Stomach (tissue), 9 donors: ENCODE results near the gene ZNF79. TPM values are rescaled to one million over a fixed set of nuclear protein-coding genes. Genes with fewer than 3 reads are reported as not detected.
A peak's percentile ranks its signal among the peaks of the same experiment; 100 is the strongest.

Experiments used
- DNase-seq, 2 donors: peaks; one replicate each; pipeline versions ENCODE4 v3.0.0 to v3.0.0-alpha.2; 2013 to 2019
- H3K27ac ChIP-seq, 5 donors: fragments of 200-600 bp in 4 of 5; sonication (generic) in 4 of 5; one replicate each; pipeline ENCODE4 v1.5.1; 2013 to 2019; ENCODE audit warnings: mild to moderate bottlenecking in 1 of 5, moderate library complexity in 1 of 5
- H3K27me3 ChIP-seq, 3 donors: fragments of 200-600 bp; sonication (generic); one replicate each; pipeline ENCODE4 v1.5.1; 2017 to 2019; ENCODE audit warnings: mixed run types in 1 of 3
- H3K36me3 ChIP-seq, 4 donors: fragments of 200-600 bp; sonication (generic); 1 replicate in 3 of 4; 2 replicates in 1 of 4; pipeline ENCODE4 v1.5.1; 2016 to 2019
- H3K4me1 ChIP-seq, 4 donors: fragments of 200-600 bp; sonication (generic); one replicate each; pipeline ENCODE4 v1.5.1; 2016 to 2019
- H3K4me3 ChIP-seq, 4 donors: fragments of 200-600 bp; sonication (generic) in 3 of 4; one replicate each; pipeline ENCODE4 v1.5.1; 2016 to 2019; ENCODE audit warnings: mild to moderate bottlenecking in 1 of 4
- H3K9me3 ChIP-seq, 4 donors: fragments of 200-600 bp; sonication (generic); one replicate each; pipeline ENCODE4 v1.5.1; 2016 to 2019
- CTCF ChIP-seq, 7 experiments: fragments of 450-650 bp in 4 of 7; fragments of 200-600 bp in 3 of 7; sonication (generic) in 3 of 7; IDR thresholded peaks; one replicate each; pipeline ENCODE4 v1.5.1; 2016 to 2019; ENCODE audit warnings: antibody characterized with exemption in 7 of 7, control low read depth in 2 of 7, mild to moderate bottlenecking in 1 of 7
- EP300 ChIP-seq: sonication (generic); formaldehyde crosslinking; IDR thresholded peaks from one replicate; pipeline ENCODE4 v1.6.1; 2017; ENCODE audit warnings: antibody characterized with exemption
- POLR2A ChIP-seq, 4 donors: fragments of 450-650 bp; IDR thresholded peaks; one replicate each; pipeline ENCODE4 v1.6.1; 2016; ENCODE audit warnings: antibody characterized with exemption in 4 of 4, control low read depth in 2 of 4, mild to moderate bottlenecking in 1 of 4, moderate library complexity in 1 of 4
- POLR2AphosphoS5 ChIP-seq, 3 donors: sonication (generic); formaldehyde crosslinking; IDR thresholded peaks; one replicate each; pipeline ENCODE4 v1.6.1; 2016; ENCODE audit warnings: antibody characterized with exemption in 3 of 3
- WGBS, 5 donors: extraction: QIAGEN DNeasy Blood & Tissue Kit in 3 of 5; methylation state at CpG; one replicate each; pipeline versions ENCODE4 v1.1.5 to v1.1.7; 2013 to 2018; 5-methylcytosine and 5-hydroxymethylcytosine counted together
- intact Hi-C: fragments of 100-400 bp; cut with DNase I; formaldehyde crosslinking; loops from one replicate; pipeline ENCODE4 v1.15.1; 2023; ENCODE audit warnings: low total_unique reads
- polyA plus RNA-seq, 3 donors: library from polyadenylated mRNA; stranded (reverse); fragments of 200-250 nt; gene quantifications; one replicate each; pipeline ENCODE4 v1.2.3, GENCODE V29; 2013
- total RNA-seq, 5 donors: library from RNA; depleted of rRNA; stranded (reverse); fragments of >200 nt; gene quantifications; one replicate each; pipeline versions ENCODE4 v1.1.0 to v1.2.3, GENCODE V29; 2014 to 2016
- donor health status: healthy with polysubstance abuse.
- donor health status: Bipolar disorder and iron deficiency.
- donor health status: healthy.

ZNF79 gene
- total and polyA plus RNA-seq, 8 donors, result 1.9 to 39.1 (median 5.2) TPM

GRCh38 chr9:127445851-127446712 is 21.9 kb downstream of the ZNF79 start:
- TF ChIP-seq POLR2AphosphoS5 (IDR thresholded peaks at IDR 0.05) (no peak), CTCF (IDR thresholded peaks at IDR 0.05) (no peak), EP300 (no peak)
- no peak for DNase-seq
- Histone ChIP-seq H3K36me3 (peaks cover 76 to 88% (median 87%) of the 10 kb centered on the region in 4 donors), H3K4me1 (peaks cover 20 to 40% (median 25%) of the 10 kb centered on the region in 4 donors), H3K27me3 (no peaks in the 10 kb centered on the region), H3K4me3 (no peak overlapping the region), H3K9me3 (peaks cover 0 to 8% (median 0%) of the 10 kb centered on the region in 4 donors), H3K27ac (peak overlapping the region in 1 of 5 donors; percentile 31)
- 85 to 90% (median 88%) methylated on average over 4 of the region's 4 CpGs for WGBS, 5 donors
- intact Hi-C loops, result no loop called here

- DNase-seq, result no peak
- peak overlapping the region in 2 of 5 donors; percentile 31 to 97 for H3K27ac ChIP-seq
- peaks cover 21 to 42% (median 26%) of the 10 kb centered on the region in 4 donors for H3K4me1 ChIP-seq
- no peaks in the 10 kb centered on the region for H3K27me3 ChIP-seq
- TF ChIP-seq POLR2A (IDR thresholded peaks at IDR 0.05) (no peak), POLR2AphosphoS5 (IDR thresholded peaks at IDR 0.05) (no peak), EP300 (no peak), CTCF (IDR thresholded peaks at IDR 0.05) (no peak)
- intact Hi-C loops, result no loop called here
- H3K9me3 ChIP-seq, result peaks cover 0 to 8% (median 0%) of the 10 kb centered on the region in 4 donors
- H3K36me3 ChIP-seq, result peaks cover 70 to 81% (median 79%) of the 10 kb centered on the region in 4 donors
- WGBS, 5 donors, result 77 to 87% (median 84%) methylated on average over 7 of the region's 7 CpGs
- H3K4me3 ChIP-seq, result no peak overlapping the region
Measured at GRCh38 chr9:127446713-127447415, 22.7 kb downstream of the ZNF79 start.

- H3K9me3 ChIP-seq, result peaks cover 0 to 8% (median 0%) of the 10 kb centered on the region in 4 donors
- peaks cover 66 to 74% (median 72%) of the 10 kb centered on the region in 4 donors for H3K36me3 ChIP-seq
- H3K4me3 ChIP-seq, result no peak overlapping the region
- H3K4me1 ChIP-seq, result peaks cover 28 to 49% (median 33%) of the 10 kb centered on the region in 4 donors
- no peak for DNase-seq
- H3K27ac ChIP-seq, result peak overlapping the region in 3 of 5 donors; percentile 93 to 97 (median 93)
- WGBS, 5 donors, result 75 to 85% (median 84%) methylated on average over 6 to 7 of the region's 7 CpGs
- intact Hi-C loops, result no loop called here
- TF ChIP-seq POLR2A (IDR thresholded peaks at IDR 0.05) (no peak), POLR2AphosphoS5 (IDR thresholded peaks at IDR 0.05) (no peak), EP300 (no peak), CTCF (IDR thresholded peaks at IDR 0.05) (no peak)
- H3K27me3 ChIP-seq, result no peaks in the 10 kb centered on the region
Measured at GRCh38 chr9:127447416-127448111, 23.4 kb downstream of the ZNF79 start.
